GM12874 (cell line): ENCODE measurements around the gene FRMD1.

Source experiments
- TF ChIP-seq, protein P1 (sequence below): IDR thresholded peaks from 2 replicates; pipeline ENCODE4 v1.5.1; 2011; ENCODE audit warnings: low read depth, mild to moderate bottlenecking, control low read depth, low read length, moderate library complexity; ENCODE audit not compliant: insufficient read depth

FRMD1 gene

DNA sequence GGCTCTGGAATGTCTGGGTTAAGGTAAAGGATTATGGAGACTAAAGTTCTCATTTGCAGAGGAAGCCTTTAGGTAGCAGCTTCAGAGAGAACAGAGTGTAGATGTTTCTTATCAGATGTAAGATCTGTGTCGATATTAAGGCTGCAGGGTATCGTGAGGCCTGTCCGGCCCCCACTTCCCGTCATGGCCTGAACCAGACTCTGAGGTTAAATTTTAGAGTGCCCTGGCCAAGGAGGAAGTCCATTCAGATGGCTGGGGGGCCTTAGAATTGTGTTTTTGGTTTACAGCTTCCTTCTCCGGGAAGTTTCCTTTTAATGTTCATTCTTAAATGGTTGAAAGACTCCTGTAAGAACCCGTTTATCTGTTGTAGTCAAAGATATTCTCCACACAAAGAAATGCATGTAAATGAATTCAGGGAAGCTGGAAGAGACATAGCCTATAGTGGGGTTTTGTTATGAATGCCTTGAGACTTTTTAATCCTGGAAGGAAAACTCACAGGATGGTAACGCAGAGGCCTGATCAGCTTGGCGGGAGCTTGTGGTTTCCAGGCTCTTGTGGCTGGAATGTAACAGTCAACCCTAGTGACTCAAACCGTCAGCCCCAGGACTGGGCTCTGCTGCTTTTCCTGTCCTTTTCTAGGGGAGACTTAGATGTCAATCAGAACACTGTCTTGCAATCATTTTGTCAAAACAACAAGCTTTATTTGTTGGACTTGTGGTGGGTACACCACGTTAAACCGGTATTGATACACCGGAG lies 46.8 kb downstream of the FRMD1 start:
- TF ChIP-seq, protein P1, sequence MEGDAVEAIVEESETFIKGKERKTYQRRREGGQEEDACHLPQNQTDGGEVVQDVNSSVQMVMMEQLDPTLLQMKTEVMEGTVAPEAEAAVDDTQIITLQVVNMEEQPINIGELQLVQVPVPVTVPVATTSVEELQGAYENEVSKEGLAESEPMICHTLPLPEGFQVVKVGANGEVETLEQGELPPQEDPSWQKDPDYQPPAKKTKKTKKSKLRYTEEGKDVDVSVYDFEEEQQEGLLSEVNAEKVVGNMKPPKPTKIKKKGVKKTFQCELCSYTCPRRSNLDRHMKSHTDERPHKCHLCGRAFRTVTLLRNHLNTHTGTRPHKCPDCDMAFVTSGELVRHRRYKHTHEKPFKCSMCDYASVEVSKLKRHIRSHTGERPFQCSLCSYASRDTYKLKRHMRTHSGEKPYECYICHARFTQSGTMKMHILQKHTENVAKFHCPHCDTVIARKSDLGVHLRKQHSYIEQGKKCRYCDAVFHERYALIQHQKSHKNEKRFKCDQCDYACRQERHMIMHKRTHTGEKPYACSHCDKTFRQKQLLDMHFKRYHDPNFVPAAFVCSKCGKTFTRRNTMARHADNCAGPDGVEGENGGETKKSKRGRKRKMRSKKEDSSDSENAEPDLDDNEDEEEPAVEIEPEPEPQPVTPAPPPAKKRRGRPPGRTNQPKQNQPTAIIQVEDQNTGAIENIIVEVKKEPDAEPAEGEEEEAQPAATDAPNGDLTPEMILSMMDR = no peak

DNA sequence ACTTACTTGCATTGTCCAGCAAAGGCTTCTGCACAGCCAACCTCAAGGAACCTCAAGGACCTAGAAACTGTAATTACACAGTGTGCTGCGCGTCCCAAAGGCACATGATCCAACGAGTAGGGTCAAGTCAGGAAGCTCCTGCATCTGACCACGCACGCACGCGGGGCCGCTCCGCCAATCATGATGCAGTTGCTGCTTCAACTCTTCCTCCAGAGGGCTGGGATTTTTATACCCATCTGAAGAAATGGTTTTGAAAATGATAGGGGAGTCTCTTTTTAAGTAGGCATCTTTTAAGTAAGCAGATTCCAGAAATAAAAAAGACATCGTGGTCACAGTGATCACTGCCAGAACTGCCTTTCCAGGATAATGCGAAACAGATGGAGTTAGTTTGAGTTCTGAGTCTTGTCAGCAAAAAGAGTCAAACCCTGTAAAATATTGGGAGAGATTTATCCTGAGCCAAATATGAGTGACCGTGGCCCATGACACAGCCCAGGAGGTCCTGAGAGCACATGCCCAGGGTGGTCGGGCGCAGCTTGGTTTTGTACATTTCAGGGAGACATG lies 47.5 kb downstream of the FRMD1 start:
- TF ChIP-seq, protein P1 = no peak

- TF ChIP-seq, protein P1 = no peak
Measured at GRCh38 chr6:168030908-168031307, 48.1 kb downstream of the FRMD1 start.

DNA sequence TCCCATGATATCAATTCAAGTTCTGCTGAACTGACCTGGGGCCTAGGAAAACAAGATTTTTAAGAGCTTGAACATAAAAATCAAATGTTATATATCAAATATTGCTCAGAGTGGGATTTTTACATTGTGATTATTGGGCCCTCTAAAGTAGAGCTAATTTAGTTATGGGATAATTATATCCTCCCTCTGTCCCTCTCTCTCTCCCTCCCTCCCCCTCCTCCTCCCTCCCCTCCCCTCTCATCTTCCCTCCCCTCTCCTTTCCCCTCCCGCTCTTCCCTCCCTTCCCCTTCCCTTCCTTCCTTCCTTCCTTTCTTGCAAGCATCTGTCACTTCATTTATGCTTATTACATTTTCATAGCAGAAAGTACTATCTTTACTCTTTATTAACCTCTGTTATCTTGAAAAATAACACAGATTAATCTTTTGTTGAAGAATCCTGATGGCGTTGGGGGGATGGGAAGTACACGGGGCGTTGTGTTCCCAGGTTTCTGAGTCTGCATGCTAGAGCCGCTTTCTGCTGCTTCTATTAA lies 48.7 kb downstream of the FRMD1 start:
- TF ChIP-seq, protein P1 = no peak

DNA sequence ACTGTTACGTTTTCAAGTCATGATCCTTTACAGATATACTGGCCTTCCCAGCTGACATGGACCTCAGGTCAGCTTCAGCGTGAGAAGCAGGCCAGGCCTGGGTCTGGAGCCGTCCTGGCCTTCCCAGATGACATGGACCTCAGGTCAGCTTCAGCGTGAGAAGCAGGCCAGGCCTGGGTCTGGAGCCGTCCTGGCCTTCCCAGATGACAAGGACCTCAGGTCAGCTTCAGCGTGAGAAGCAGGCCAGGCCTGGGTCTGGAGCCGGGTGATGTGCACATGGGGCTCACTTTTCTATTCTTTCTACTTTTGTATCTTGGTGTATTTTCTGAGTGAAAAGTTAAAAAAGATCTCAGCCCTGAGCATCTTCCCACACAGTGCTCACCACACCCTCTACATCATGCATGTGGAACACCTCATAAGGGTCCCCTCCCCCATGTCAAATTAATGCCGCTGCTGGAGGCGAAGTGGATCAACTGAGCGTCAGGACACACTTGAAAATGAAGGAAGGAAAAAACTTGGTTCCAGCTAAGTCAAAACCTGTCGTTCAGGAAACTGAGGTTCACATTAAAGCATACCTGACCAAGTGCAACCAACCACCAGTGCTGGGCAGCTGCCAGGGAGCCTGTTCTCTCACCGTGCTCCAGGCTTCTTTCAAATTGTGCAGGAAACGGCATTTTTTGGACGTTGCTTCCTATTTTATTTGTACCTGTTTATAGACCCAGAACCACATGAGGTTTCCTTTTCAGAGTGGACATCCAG lies 49.4 kb downstream of the FRMD1 start:
- TF ChIP-seq, protein P1 = no peak

DNA sequence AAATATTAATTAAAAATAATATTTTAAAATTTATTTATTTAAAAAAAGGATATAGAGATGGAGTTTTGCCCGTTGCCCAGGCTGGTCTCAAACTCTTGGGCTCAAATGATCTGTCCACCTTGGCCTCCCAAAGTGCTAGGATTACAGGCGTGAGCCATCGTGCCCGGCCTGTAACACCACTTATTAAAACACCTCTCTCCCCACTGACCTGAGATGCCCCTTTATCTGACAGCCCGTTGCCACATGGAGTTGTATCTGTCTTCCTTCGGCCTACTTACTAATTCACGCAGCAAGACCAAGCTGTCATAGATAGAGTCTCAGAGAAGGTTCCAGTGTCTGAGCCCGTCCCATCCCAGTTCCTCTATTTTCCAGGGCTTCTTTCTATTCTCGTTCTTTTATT lies 50.8 kb downstream of the FRMD1 start:
- TF ChIP-seq, protein P1 = no peak

- TF ChIP-seq, protein P1 = no peak
Measured at GRCh38 chr6:168027521-168027920, 51.5 kb downstream of the FRMD1 start.
